Right ventricle myocardium superior (tissue), 1 donor: ENCODE results near the gene SMAD7. TPM values are rescaled to one million over a fixed set of nuclear protein-coding genes. Genes with fewer than 3 reads are reported as not detected.

Experiments used
- ATAC-seq: fragments of 200-7000 bp; cut with Tn5 transposase; one replicate; pipeline ENCODE4 v1.9.1; 2020; ENCODE audit warnings: mild to moderate bottlenecking; ENCODE audit not compliant: poor library complexity
- DNase-seq: peaks from one replicate; pipeline ENCODE4 v3.0.0-alpha.2; 2020
- intact Hi-C: fragments of 100-400 bp; cut with DNase I; formaldehyde crosslinking; loops from one replicate; pipeline ENCODE4 v1.11.2; 2022
- total RNA-seq: library from RNA; stranded (reverse); fragmentation: NEBNext Ultra II Directional; extraction: Animal tissue kit (Norgen Biotek cat#: 25700); gene quantifications from one replicate; pipeline ENCODE4 v1.2.1, GENCODE V29; 2021
- donor health status: DM: no; HTN: yes; CAD: no; lungs with severe emphysema.

SMAD7 gene
- total RNA-seq, 1 donor from 2014 or later, result 14.0 TPM

- intact Hi-C loops, result no loop called here
- no peak for DNase-seq
- no peak for ATAC-seq
These were observed 56.9 kb downstream of the SMAD7 start for GRCh38 chr18:48893608-48894600.

- ATAC-seq, result no peak
- intact Hi-C loops, result no loop called here
- DNase-seq, result no peak
These were observed 57.6 kb downstream of the SMAD7 start for GRCh38 chr18:48893061-48893607.

- no peak for DNase-seq
- no peak for ATAC-seq
- intact Hi-C loops, result no loop called here
These were observed 58.5 kb downstream of the SMAD7 start for GRCh38 chr18:48892146-48892855.

GRCh38 chr18:48891721-48892120 is 59.0 kb downstream of the SMAD7 start:
- intact Hi-C loops, result no loop called here
- DNase-seq (no peak), ATAC-seq (no peak)

GRCh38 chr18:48889981-48890762 is 60.6 kb downstream of the SMAD7 start:
- ATAC-seq (no peak), DNase-seq (no peak)
- intact Hi-C loops, result no loop called here

GRCh38 chr18:48889115-48889941 is 61.4 kb downstream of the SMAD7 start:
- intact Hi-C loops, result no loop called here
- DNase-seq, result peak; percentile 75
- ATAC-seq, result peak; percentile 68

- no peak for ATAC-seq
These were observed 62.0 kb downstream of the SMAD7 start for GRCh38 chr18:48888773-48889080.

GRCh38 chr18:48887905-48888772 is 62.6 kb downstream of the SMAD7 start:
- intact Hi-C loops, result no loop called here
- DNase-seq (peak; percentile 36), ATAC-seq (peak; percentile 33)

More at GRCh38 chr18:48888773-48889080, 62.0 kb downstream of the SMAD7 start:
- no peak for DNase-seq
- intact Hi-C loops, result no loop called here

- DNase-seq (peak; percentile 37), ATAC-seq (no peak)
- intact Hi-C loops, result no loop called here
These were observed 63.4 kb downstream of the SMAD7 start for GRCh38 chr18:48887294-48887904.

GRCh38 chr18:48886520-48887293 is 64.1 kb downstream of the SMAD7 start:
- peak; percentile 11 for DNase-seq

GRCh38 chr18:48885924-48886400 is 64.8 kb downstream of the SMAD7 start:
- no peak for ATAC-seq
- intact Hi-C loops, result no loop called here
- DNase-seq, result peak; percentile 29

More at GRCh38 chr18:48886520-48887293, 64.1 kb downstream of the SMAD7 start:
- intact Hi-C loops, result no loop called here
- no peak for ATAC-seq

- intact Hi-C loops, result no loop called here
- DNase-seq (peak; percentile 40), ATAC-seq (no peak)
These were observed 65.4 kb downstream of the SMAD7 start for GRCh38 chr18:48885266-48885923.

GRCh38 chr18:48884771-48885170 is 66.0 kb downstream of the SMAD7 start:
- intact Hi-C loops, result no loop called here
- DNase-seq (no peak), ATAC-seq (no peak)

- intact Hi-C loops, result no loop called here
- peak; percentile 33 for DNase-seq
- ATAC-seq, result no peak
These were observed 66.5 kb downstream of the SMAD7 start for GRCh38 chr18:48884306-48884705.

- DNase-seq, result no peak
- ATAC-seq, result no peak
- intact Hi-C loops, result no loop called here
These were observed 68.4 kb downstream of the SMAD7 start for GRCh38 chr18:48882379-48882778.
